ENCODE results near the gene SPC24.

Gene SPC24

GRCh38 chr19:11175920-11176319 lies 20.3 kb upstream of the SPC24 start:
- DNase-seq (ENCODE audit: low read depth): no peak
- in situ Hi-C loops (cut with HindIII; ENCODE audit: low sequenced_read_pairs): no loop called here
- H3K4me3 ChIP-seq (ENCODE audit: low read depth, low read length): no peak overlapping the region
- TF ChIP-seq CTCF (IDR thresholded peaks at IDR 0.05; ENCODE audit: low read depth, low read length, missing control alignments): no peak

GRCh38 chr19:11174336-11174735 lies 18.8 kb upstream of the SPC24 start:
- in situ Hi-C loops (cut with HindIII; ENCODE audit: low sequenced_read_pairs): no loop called here
- H3K4me3 ChIP-seq (ENCODE audit: low read depth, low read length): no peak overlapping the region
- DNase-seq (ENCODE audit: low read depth): no peak
- no peak for TF ChIP-seq CTCF (IDR thresholded peaks at IDR 0.05; ENCODE audit: low read depth, low read length, missing control alignments)

- DNase-seq (ENCODE audit: low read depth): no peak
- in situ Hi-C loops (cut with HindIII; ENCODE audit: low sequenced_read_pairs): no loop called here
- TF ChIP-seq CTCF (IDR thresholded peaks at IDR 0.05; ENCODE audit: low read depth, low read length, missing control alignments): no peak
Observed at GRCh38 chr19:11173516-11174155, 18.1 kb upstream of the SPC24 start.

GRCh38 chr19:11172576-11172975 lies 17.0 kb upstream of the SPC24 start:
- TF ChIP-seq CTCF (IDR thresholded peaks at IDR 0.05; ENCODE audit: low read depth, low read length, missing control alignments): no peak

More at GRCh38 chr19:11173516-11174155, 18.1 kb upstream of the SPC24 start:
- H3K4me3 ChIP-seq (ENCODE audit: low read depth, low read length): no peak overlapping the region

GRCh38 chr19:11171144-11171543 lies 15.6 kb upstream of the SPC24 start:
- in situ Hi-C loops (cut with HindIII; ENCODE audit: low sequenced_read_pairs): no loop called here
- no peak overlapping the region for H3K4me3 ChIP-seq (ENCODE audit: low read depth, low read length)
- DNase-seq (ENCODE audit: low read depth): no peak
- no peak for TF ChIP-seq CTCF (IDR thresholded peaks at IDR 0.05; ENCODE audit: low read depth, low read length, missing control alignments)

More at GRCh38 chr19:11172576-11172975, 17.0 kb upstream of the SPC24 start:
- no peak for DNase-seq (ENCODE audit: low read depth)
- in situ Hi-C loops (cut with HindIII; ENCODE audit: low sequenced_read_pairs): no loop called here
- no peak overlapping the region for H3K4me3 ChIP-seq (ENCODE audit: low read depth, low read length)

- no peak for DNase-seq (ENCODE audit: low read depth)
- TF ChIP-seq CTCF (IDR thresholded peaks at IDR 0.05; ENCODE audit: low read depth, low read length, missing control alignments): no peak
- in situ Hi-C loops (cut with HindIII; ENCODE audit: low sequenced_read_pairs): no loop called here
- H3K4me3 ChIP-seq (ENCODE audit: low read depth, low read length): no peak overlapping the region
Observed at GRCh38 chr19:11169896-11170678, 14.5 kb upstream of the SPC24 start.

All from astrocyte of the cerebellum (primary cell).